ENCODE results near the gene GALNTL6.

GRCh38 chr4:173057442-173057841 lies 1244.2 kb downstream of the GALNTL6 start:
- TF ChIP-seq CTCF (conservative IDR thresholded peaks at IDR 0.05; ENCODE audit: low read depth, low read length) = no peak
- TF ChIP-seq NFE2L2 (IDR thresholded peaks at IDR 0.05; ENCODE audit: low read depth, low read length) = no peak
- TF ChIP-seq BHLHE40 (IDR thresholded peaks at IDR 0.05; ENCODE audit: low read depth, low read length) = no peak
- no peak for TF ChIP-seq MXI1 (IDR thresholded peaks at IDR 0.05; ENCODE audit: borderline replicate concordance, low read depth, low read length)
